ENCODE results near the gene KRT4. TPM values are rescaled to one million over a fixed set of nuclear protein-coding genes. Genes with fewer than 3 reads are reported as not detected.

KRT4 gene
- total RNA-seq, 3 donors from 2014 or later (not counting 1 experiment from before 2014, with no cell fraction given): not detected

- no peak for DNase-seq
- Mint-ChIP-seq H3K27ac (no peak overlapping the region), H3K27me3 (ENCODE audit: low read depth in 2 of 2) (peaks cover 0 to 5% of the 10 kb centered on the region in 2 donors), H3K4me3 (no peak overlapping the region), H3K9me3 (no peaks in the 10 kb centered on the region), H3K4me1 (peaks cover 12 to 33% of the 10 kb centered on the region in 2 donors), H3K36me3 (no peaks in the 10 kb centered on the region)
- no peaks in the 10 kb centered on the region for H3K36me3 ChIP-seq (ENCODE audit: control insufficient read depth, insufficient read depth, low read length)
- no peak for TF ChIP-seq CTCF (IDR thresholded peaks at IDR 0.05)
- no peaks in the 10 kb centered on the region for H3K27me3 ChIP-seq (ENCODE audit: control insufficient read depth, insufficient read depth, low read length)
- ATAC-seq: no peak
- no peak overlapping the region for H3K4me3 ChIP-seq (ENCODE audit: low read length)
- no peaks in the 10 kb centered on the region for H3K9me3 ChIP-seq (ENCODE audit: control insufficient read depth, insufficient read depth, low read length)
- H3K27ac ChIP-seq (ENCODE audit: low read length): no peak overlapping the region
- H3K4me1 ChIP-seq (ENCODE audit: control insufficient read depth, insufficient read depth, low read length): peaks cover 11% of the 10 kb centered on the region
- intact Hi-C loops (cut with micrococcal nuclease): no loop called here
- WGBS (ENCODE audit: insufficient coverage): 94% methylated on average over 7 of the region's 7 CpGs
Observed at GRCh38 chr12:52831251-52831650, 17.3 kb upstream of the KRT4 start.

DNA sequence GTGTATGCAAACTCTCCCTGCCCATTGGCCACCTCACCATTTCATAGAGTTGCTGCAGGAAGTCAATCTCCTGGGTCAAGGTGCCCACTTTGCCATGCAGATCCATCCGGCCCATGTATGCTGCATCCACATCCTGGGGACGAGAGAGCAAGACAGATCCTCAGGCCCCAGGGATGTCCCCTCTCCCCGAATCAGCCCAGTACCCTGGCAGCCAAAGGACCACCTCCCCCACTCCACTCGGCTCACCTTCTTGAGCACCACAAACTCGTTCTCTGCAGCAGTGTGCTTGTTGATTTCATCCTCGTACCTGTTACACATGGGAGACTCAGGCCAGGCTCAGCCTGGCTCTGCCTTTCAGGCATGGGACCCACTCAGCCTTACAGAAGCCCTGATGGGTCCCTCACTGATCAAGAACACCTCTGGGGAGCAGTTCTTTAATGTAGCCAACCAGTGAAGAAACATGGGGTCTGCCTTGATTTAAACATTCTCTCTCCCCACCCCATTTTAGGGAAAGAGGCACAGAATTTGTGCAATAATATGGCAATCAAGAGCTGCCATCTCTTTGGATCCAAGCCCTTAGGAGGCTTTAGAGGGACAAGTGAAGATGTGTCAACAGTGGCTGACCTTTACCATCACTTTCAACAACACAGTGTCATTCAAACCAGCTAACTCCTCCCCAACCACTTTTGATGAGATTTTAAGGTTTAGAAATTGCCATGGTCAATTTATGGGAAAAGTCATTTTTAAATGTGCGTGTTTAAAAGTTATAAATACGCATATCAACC, 16.3 kb upstream of the KRT4 start:
- H3K27ac ChIP-seq (ENCODE audit: low read length): no peak overlapping the region
- H3K27me3 ChIP-seq (ENCODE audit: control insufficient read depth, insufficient read depth, low read length): no peaks in the 10 kb centered on the region
- no peak overlapping the region for H3K27ac Mint-ChIP-seq
- 80% methylated on average over 6 of the region's 8 CpGs for WGBS (ENCODE audit: insufficient coverage)
- TF ChIP-seq CTCF (IDR thresholded peaks at IDR 0.05): no peak
- DNase-seq: no peak
- intact Hi-C loops (cut with micrococcal nuclease): no loop called here
- no peak for ATAC-seq
- H3K4me1 Mint-ChIP-seq: peaks cover under 1 to 23% of the 10 kb centered on the region in 2 donors
- H3K4me3 ChIP-seq (ENCODE audit: low read length): no peak overlapping the region
- H3K9me3 Mint-ChIP-seq: no peaks in the 10 kb centered on the region
- H3K4me1 ChIP-seq (ENCODE audit: control insufficient read depth, insufficient read depth, low read length): peaks cover under 1% of the 10 kb centered on the region
- peaks cover 0 to 5% of the 10 kb centered on the region in 2 donors for H3K27me3 Mint-ChIP-seq (ENCODE audit: low read depth in 2 of 2)
- no peaks in the 10 kb centered on the region for H3K9me3 ChIP-seq (ENCODE audit: control insufficient read depth, insufficient read depth, low read length)
- H3K4me3 Mint-ChIP-seq: no peak overlapping the region
- H3K36me3 Mint-ChIP-seq: no peaks in the 10 kb centered on the region
- no peaks in the 10 kb centered on the region for H3K36me3 ChIP-seq (ENCODE audit: control insufficient read depth, insufficient read depth, low read length)

DNA sequence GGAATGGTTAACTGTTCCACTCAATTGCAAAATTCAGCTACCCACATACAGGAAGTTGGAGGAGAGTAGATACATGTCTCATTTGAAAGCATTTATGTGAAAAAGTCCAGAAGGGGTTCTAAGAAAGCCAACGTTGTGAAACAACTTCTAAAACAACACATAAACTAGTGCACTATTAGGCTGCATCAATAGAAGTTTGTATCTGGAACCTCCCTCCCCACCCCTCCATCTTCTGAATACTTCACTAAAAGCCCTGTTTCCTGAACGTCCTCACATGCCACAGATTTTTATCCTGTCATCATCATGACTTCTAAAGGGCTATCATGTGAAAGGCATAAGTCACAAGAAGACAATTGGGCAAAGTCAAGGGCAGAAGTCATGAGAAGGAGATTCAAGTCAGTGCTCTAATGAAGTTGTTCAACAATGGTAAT, 14.7 kb upstream of the KRT4 start:
- H3K36me3 ChIP-seq (ENCODE audit: control insufficient read depth, insufficient read depth, low read length): no peaks in the 10 kb centered on the region
- no peaks in the 10 kb centered on the region for H3K4me1 ChIP-seq (ENCODE audit: control insufficient read depth, insufficient read depth, low read length)
- no peak for TF ChIP-seq CTCF (IDR thresholded peaks at IDR 0.05)
- DNase-seq (no peak), ATAC-seq (no peak)
- intact Hi-C loops (cut with micrococcal nuclease): no loop called here
- Mint-ChIP-seq H3K4me3 (no peak overlapping the region), H3K27me3 (ENCODE audit: low read depth in 2 of 2) (peaks cover 0 to 5% of the 10 kb centered on the region in 2 donors), H3K4me1 (peaks cover 0 to 16% of the 10 kb centered on the region in 2 donors), H3K27ac (no peak overlapping the region), H3K9me3 (no peaks in the 10 kb centered on the region), H3K36me3 (no peaks in the 10 kb centered on the region)
- no peak overlapping the region for H3K27ac ChIP-seq (ENCODE audit: low read length)
- no peaks in the 10 kb centered on the region for H3K9me3 ChIP-seq (ENCODE audit: control insufficient read depth, insufficient read depth, low read length)
- no peaks in the 10 kb centered on the region for H3K27me3 ChIP-seq (ENCODE audit: control insufficient read depth, insufficient read depth, low read length)
- no peak overlapping the region for H3K4me3 ChIP-seq (ENCODE audit: low read length)
- 9% methylated on average over 2 of the region's 2 CpGs for WGBS (ENCODE audit: insufficient coverage)

DNA sequence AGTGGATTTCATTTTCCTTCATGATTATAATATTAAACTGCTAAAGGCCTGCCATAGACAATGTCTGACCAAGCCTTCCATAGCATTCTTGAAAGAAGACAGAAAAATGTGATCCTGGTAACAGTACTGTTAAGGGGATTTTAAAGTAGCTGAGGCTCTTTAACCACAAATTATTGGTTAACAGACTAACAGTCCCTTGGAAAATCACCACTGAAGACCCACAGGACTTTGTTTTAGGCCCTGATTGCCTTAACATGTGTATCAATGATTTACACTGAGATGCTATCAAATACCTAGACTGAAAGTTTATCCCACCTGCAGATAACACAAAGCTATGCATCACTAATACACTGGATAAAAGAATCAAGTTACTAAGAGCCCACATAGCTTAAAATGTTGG, 14.2 kb upstream of the KRT4 start:
- DNase-seq (no peak), ATAC-seq (no peak)
- no peak overlapping the region for H3K4me3 Mint-ChIP-seq
- H3K4me3 ChIP-seq (ENCODE audit: low read length): no peak overlapping the region
- H3K36me3 ChIP-seq (ENCODE audit: control insufficient read depth, insufficient read depth, low read length): no peaks in the 10 kb centered on the region
- peaks cover 0 to 5% of the 10 kb centered on the region in 2 donors for H3K27me3 Mint-ChIP-seq (ENCODE audit: low read depth in 2 of 2)
- no peak overlapping the region for H3K27ac Mint-ChIP-seq
- H3K36me3 Mint-ChIP-seq: no peaks in the 10 kb centered on the region
- no peaks in the 10 kb centered on the region for H3K9me3 Mint-ChIP-seq
- intact Hi-C loops (cut with micrococcal nuclease): no loop called here
- no peaks in the 10 kb centered on the region for H3K9me3 ChIP-seq (ENCODE audit: control insufficient read depth, insufficient read depth, low read length)
- peaks cover 0 to 16% of the 10 kb centered on the region in 2 donors for H3K4me1 Mint-ChIP-seq
- H3K4me1 ChIP-seq (ENCODE audit: control insufficient read depth, insufficient read depth, low read length): no peaks in the 10 kb centered on the region
- no peak overlapping the region for H3K27ac ChIP-seq (ENCODE audit: low read length)
- no peak for TF ChIP-seq CTCF (IDR thresholded peaks at IDR 0.05)
- no peaks in the 10 kb centered on the region for H3K27me3 ChIP-seq (ENCODE audit: control insufficient read depth, insufficient read depth, low read length)

All from natural killer cell (primary cell).